GM12891 (cell line): ENCODE results near the gene TMC2.

ENCODE experiments used
- POLR2A ChIP-seq: IDR thresholded peaks from 2 replicates; pipeline ENCODE4 v1.6.1; 2011; ENCODE audit warnings: low read depth, low read length, control low read depth
- SPI1 ChIP-seq: IDR thresholded peaks from 2 replicates; pipeline ENCODE4 v1.6.1; 2011; ENCODE audit warnings: low read depth, low read length, control low read depth
- TAF1 ChIP-seq: IDR thresholded peaks from 2 replicates; pipeline ENCODE4 v1.6.1; 2011; ENCODE audit warnings: low read depth, low read length, control low read depth

DNA sequence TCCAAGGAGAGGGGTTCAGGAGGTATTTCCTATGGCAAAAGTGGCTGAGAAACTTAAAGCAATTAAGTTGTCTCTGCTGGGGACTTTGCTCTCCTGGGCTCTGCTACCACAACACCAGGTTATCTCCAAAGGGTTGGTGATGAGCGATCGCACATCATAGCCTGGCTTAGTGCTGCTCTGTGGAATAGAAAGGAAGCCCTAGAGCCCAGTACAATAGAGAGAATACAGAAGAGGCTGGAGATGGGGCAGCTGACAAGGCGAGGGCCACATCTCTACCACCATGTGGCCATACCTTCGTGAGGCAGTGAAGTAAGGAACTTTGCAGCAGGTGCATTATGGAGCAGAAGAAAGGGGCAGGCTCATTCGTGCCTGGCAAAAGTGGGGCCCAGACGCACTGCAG is 8.6 kb upstream of the TMC2 start:
- no peak for TF ChIP-seq POLR2A
- no peak for TF ChIP-seq SPI1
- no peak for TF ChIP-seq TAF1
